ENCODE measurements around the gene VOPP1.

The VOPP1 gene

DNA sequence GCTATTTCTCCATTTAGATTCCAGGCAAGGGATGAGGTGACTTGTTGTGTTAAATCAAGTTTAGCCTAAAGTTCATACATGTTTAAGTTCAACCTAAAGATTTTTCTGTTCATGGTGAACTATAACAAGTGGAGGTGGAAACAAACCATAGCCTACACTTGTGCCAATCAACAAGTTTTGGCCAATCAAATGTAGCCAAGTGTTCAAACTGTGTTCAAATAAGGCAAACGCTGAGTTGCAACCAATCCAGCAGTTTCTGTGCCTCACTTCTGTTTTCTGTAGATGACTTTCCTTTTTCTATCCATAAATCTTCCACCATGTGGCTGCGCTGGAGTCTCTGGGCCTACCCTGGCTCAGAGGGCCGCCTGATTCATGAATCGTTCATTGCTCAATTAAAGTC, 4.5 kb upstream of the VOPP1 start:
- no peak for DNase-seq

DNA sequence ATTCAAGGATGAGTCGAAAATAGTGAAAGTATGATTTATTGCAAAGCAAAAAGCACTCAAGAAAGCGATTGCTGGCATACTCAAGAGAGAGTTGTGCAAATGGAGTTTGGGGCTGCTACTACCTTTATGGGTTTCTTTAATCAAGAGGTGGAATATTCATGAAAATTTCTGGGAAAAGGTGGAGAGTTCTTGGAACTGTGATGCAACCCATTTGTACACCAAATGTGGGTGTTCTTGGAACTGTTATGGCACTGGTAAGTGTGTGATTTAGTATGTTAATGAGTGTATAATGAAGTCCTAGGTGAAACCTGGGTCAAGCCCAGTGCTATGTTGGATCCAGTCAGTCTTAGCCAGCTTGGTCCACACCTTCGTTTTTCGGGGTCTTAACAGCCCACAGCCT, 3.4 kb upstream of the VOPP1 start:
- no peak for DNase-seq

DNA sequence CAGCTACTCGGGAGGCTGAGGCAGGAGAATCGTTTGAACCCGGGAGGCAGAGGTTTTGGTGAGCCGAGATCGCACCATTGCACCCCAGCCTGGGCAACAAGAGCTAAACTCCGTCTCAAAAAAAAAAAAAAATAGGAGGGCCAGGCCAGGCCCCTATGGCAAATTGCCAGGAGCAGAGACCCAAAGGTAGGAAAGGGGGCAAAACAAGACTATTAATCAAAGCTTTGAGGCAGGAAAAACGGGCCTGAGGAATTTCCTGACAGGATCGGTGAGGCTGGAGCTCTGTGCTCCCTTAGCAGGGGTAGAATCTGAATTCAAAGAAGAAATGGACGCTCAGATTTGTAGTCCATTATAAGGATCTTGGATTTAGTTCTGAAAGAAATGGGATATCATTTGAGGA, 2.8 kb upstream of the VOPP1 start:
- no peak for DNase-seq

DNA sequence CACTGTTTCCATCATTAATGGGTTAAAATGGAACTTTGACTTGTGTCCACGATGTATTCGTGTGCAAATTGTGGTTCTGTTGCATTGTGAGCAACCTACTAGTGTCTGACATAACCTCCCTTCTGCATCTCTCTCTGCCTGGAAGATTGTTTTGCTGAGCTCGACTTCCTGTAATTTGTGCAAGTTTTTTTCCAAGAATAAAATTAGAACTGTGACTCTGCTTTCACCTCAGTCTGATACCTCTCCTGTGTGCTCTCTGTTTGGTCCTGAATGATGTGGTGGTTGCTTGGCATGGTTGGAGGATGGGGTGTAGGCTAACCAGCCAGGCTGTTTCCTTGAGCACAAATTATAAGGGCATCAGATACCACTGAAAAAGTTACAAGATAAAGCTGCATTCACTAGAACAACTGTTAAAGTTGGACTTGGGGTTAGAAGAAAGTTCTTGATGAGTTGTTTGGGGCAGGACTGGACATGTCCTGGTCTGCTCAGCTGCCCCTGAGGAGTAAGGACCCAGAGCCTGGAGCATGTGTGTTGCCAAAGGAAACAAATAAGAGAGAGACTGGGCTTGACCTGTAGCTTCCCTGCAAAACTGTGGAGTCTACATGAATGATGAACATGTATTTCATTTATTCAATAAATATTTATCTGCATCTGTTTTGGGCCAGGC, 1.9 kb upstream of the VOPP1 start:
- no peak for DNase-seq

DNA sequence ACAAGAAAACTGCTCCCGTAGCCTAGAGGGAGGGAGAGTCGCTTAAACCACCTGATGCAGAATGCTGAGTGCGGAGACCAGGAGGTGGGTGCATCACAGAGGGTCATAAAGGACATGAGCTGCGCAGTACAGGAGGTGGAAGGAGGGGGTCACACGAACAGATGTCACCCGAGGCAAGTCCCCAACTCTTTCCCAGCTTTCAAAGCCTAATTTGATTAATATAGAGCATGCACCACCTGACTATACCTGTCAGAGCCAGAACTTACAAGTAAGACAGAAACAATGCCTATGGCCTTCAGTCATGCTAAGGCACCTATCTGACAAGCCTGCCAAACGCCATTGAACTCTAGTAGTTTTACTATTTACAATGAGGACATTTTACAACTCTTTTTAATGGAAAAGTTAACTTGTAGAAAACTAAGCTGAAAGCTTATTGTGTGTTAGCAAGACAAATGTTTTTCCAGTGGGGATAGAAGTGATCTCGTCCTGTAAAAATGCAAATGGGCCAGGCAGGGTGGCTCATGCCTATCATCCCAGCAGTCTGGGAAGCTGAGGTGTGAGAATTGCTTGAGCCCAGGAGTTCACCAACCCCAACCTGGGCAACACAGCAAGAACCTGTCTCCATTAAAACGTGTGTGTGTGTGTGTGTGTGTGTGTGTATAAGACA, 1.1 kb upstream of the VOPP1 start:
- DNase-seq: peak; percentile 19

DNA sequence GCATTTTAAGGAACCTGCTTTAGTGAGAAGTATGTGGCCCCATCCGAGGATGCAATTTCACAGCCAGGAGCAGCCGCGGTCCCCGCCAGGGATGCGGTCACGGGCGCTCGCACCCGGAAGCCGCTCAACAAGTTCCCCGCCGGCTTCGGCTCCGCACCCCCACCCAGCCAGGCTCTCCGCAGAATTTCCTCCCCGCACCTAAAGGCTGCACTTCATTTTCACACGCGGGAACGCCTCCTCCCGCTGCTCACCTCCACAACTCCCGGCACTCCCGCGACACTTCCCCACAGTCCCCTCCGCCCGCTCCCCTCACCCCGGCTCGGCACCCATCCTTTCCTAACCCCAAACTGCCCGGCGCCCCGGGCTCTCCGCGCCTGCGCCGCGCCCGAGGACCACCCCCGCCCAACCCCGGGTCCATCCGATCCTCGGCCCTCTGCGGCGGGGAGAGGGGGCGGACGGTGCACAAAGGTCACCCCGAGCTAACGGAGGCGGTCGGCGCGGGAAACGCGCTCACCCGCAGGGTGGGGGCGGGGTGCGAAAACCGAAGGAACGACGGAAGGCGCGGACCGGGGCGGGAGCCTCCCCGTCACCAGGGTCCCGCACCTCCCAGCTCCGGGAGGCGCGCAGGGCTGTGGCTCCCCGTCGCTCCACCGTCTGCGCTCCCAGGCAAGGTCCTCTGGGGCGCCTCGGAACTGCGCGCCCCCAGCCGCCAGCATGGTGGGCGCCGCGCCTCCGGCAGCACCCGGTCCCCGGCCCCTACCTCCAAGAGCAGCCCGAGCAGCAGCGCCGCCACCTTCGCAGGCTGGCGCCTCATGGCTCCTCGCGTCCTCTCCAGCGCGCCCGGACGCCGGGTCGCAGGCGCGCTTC, 558 bp downstream of the VOPP1 start:
- DNase-seq: peak; percentile 43

DNA sequence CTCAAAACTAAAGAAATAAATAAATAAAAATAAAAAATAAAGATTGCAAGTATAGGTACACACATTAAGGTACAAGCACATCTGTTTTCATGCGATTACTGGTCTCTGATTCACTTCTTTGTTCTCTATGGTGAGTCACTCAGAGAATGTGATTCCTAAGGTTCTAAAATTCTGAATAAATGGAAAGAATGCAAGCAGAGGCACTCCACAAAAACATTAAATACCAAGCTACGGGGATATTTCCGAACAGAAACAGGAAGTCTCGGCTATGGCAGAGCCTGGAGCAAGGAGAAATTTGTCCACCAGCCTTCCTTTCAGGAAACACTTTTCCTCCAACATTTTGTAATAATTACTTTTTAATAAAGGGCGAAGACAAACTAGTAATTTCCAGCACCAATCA, 1.4 kb downstream of the VOPP1 start:
- peak; percentile 37 for DNase-seq

DNA sequence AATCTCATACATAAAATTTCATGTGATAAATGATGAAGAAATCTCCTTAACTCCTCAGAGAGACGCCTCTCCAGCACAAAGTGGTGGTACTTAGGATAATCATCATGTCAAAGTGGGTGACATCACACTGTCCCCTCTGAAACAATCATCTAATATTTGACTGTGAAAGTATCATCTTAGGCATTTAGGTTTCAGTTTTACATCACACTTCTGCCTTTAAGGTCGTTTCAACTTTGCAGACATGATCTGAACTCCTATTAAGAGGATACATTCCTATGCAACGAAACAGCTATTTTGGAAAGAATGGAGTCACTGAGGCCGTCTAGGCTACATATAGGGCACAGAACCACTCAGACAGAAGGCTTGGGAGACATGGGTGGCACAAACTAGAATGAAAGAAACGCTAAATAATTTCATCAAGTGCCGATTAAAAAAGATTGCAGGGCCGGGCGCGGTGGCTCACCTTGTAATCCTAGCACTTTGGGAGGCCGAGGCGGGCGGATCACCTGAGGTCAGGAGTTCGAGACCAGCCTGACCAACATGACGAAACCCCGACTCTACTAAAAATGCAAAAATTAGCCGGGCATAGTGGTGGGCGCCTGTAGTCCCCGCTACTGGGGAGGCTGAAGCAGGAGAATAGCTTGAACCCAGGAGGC, 2.0 kb downstream of the VOPP1 start:
- no peak for DNase-seq

DNA sequence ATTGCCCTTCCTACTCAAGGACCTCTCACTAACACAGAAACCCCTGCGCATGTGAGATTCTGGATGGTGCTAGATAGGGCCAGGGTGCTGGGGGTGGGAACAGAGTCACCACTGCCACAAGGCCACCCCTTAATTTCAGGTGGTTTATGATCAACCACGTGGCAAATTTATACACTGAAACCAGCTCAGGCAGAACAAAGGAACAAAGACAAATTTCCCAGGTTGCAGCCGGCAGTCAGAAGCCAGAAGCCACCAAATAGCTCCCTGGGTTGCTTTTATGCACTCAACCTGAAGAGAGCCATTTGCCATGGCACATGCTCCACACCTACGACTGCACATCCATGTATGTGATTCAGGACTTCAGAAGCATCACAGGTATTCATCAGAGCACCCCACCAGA, 2.5 kb downstream of the VOPP1 start:
- peak; percentile 64 for DNase-seq

DNA sequence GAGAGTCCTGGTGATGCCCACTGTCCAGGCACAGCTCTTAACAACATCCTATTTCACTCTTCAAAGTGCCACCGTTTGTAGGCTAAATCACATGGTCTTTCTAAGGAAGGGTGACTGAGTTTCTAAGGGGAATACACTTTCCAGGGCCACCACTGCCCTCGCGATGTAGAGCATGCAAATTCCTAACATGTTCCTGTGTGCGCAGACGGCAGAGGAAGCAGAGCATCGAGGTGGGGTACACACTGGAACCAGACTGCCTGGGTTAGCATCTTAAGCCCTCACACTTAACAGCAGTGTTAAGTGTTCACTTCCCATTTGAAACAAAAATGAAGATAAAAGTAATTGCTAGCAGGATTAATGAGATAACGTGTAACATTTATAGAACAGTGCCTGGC, 3.0 kb downstream of the VOPP1 start:
- DNase-seq: no peak

DNA sequence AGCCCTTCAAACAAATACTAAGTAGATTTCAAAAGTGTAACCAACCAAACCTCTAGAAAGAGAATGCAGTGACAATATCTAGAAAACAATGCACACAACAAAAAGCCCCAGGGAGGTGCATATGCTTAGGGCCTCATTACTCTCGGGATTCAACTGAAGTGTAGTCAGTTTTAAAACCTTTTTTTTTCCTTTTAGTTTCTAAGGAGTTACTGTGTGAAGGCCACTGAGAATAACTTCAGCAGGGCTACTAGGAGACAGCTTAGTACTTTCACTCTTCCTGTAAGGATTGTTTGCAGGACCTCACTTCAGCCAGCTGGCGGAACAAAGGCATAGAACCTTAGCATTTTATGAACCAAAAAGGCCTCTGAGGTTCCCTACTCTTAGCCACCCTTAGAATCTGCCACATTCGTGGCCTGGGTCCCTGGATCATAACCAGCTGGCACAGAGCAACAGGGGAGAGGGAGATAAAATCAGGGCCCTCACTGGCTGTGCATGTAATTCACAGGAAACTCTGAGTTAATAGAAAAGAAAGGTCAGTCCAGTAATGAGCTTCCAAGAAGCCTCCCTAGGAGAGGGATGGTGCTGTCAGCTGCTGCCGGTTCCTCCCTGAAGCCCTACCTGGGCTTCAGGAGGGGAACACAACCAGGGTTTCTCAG, 3.6 kb downstream of the VOPP1 start:
- no peak for DNase-seq

DNA sequence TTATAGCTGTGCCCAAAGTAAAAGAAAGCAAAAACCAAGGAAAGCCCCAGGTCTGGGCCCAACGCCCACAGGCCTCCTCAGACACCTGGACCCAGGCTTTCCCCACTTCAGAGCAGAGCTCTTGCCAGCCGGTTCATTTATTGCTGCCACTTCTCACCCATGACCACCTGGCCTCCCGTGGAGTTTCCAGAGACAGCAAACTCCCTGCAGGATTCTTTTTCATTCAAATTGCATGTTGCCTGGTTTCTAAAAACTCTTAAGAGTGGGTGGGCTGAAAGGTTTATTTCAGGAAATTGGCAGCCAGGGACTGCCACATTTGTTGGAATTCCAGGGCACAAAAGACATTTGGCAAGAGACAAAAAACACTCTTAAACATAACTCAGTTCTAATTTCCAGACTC, 4.7 kb downstream of the VOPP1 start:
- peak; percentile 68 for DNase-seq

DNA sequence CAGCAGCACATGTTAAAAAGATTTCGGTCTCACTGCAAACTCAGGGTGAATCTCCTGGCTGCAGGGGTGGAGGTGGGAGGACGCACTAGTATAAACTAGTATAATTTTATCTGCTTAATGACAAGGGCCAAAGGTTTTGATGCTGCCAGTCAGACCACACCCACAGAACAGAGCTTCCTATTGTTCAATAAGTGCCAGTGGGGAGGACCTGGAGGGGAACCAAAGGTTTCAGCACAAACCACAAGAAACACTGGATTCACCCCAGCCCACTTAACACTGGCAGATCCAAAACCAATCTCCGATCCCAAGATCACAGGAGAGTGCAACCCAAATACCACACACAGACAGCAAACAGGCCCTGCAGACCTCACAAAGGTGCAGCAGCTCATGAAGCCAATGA, 6.6 kb downstream of the VOPP1 start:
- no peak for DNase-seq

DNA sequence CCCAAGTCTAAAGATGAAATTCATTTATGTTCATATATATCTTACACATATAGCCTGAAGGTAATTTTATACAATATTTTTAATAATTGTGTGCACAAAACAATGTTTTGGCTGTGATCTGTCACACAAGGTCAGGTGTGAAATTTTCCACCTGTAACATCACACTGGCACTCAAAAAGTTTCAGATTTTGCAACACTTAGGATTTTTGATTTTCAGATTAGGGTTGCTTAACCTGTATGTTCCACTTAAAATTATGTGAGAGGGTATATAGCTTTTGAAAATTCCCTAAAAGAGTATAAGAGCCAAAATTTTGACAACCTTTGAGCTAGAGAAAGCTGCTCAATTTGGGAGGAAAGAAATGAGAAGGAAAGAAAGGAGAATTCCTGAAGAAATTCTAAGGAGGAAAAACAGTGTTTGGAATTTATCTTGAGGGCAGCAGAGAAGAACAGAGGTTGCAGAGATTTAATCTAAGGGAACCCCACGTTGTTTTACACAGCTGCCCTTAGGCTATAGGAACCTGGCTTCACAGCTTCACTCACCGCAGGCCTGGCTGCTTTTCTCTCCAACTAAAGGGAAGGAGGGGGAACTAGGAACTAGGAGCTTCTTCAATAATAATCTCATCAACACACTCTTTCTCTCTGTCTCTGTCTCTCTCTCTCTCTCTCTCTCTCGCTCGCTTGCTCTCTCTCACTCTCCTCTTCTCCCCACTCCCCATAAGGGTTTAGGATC, 8.5 kb downstream of the VOPP1 start:
- DNase-seq: no peak

DNA sequence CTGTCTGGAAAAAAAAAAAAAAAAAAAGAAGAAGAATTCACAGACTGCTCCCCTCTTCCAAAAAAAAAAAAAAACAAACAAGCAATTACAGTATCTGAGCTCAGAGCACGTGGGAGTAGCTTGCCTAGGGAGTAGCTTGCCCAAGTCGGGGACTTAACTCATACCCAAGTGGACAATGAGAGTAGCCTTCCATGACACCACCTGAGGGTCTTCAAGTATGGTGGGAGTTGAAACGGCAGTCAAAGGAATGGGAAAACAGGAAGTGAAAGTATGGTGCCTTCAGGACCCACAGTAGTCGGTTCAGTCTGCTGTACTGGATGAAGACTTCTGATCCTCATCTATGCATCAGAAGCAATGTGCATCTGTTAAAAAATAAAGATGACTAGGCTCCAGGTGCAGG, 10.6 kb downstream of the VOPP1 start:
- DNase-seq: no peak

DNA sequence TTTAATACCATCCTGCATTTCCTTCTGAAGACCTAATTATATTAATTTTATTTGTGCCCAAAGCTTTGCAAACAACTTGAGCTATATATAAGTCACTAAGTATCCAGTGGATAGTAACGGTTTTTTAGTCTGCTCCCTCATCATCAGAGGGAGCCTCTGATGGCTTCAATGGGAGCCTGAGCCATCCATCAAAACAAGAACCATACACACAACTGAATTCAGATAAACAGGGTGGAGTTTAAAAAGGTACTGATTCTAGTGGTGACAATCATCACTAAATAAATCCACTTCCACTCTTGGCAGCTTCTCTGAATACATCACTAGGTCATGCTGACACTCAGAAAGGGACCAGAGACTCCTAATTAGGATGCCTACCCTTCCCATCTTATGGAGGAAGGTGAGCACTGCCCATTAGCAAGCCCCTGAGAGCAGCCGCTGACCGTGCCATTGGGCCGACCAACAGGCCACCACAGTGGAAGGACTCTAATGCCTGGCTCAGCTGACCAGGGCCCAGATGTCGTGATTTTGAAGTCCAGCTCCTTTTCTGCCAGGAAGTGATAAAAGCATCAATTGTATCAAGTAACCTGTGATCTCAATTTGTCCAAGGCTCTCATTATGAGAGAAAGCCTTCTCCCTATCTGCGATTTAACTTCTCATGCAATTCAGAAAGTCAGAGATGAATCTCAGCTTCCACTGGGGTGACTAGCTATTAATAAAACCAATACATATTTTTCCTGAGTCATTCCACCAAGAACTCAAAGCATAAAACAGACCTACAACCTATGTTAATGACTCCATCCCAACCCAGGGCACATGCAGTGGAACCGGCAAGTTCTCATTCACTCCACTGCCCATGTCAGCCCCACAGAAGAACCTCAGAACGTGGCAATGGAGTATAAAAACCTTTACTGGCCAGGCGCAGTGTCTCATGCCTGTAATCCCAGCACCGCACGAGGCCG, 13.1 kb downstream of the VOPP1 start:
- no peak for DNase-seq

DNA sequence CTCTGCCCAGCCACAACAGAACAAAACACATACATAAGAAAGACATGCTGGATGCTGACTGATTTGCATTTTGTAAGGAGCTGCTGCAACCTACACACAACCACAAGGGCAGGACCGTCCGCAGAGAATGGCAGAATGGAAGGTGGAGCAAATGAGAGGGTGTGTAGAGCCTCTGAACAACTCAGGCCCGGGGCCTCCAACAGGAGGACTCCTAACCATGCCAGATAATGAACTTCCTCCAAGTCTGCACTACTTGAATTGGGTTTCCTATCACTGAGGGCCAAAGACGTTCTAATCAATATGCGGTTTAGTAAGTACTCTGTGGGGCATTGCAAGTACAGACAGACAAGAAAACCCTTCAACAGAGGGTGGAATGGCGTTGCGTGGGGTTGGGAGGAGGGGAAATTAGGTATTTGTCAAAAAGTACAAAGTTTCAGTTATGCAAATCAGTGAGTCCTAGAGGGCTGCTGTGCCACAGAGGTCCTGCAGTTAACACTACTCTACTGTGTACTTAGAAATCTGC, 14.6 kb downstream of the VOPP1 start:
- DNase-seq: no peak

DNA sequence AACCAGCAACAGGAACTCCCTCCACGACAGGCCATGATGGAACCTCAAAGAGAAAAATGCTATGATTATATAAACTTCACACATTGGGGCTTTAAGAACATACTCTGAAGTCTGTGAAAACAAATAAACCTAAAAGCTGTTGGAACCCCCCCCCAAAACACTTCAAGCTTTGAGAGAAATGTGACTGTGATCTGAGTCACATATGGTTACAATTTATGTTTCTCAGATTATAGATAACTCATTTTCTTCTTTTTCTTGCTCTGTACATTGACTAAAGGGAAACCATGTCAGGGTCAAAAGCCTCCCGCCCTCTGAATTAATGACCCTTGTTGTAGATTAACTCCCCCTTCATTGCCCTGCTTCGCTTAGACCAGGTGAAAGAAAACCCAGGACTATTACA, 15.8 kb downstream of the VOPP1 start:
- no peak for DNase-seq

DNA sequence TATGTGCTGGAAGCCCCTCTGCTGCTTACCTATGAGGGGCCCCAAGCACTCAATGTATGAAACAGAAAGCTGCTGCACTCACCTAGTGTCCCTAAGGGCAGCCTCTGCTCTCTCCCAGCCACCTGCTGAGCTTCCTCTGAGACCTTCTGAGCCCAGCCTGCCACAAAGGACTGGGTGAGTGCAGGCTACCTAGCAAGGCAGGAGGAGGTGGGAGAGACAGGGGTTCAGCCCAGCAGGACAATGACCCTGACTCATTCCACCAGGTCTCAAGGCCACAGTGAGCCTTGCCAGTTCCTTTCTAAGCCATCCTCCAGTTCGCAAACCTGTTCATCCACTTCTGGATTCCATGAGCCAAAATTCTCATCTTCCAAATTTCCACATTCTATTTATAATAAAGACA, 16.3 kb downstream of the VOPP1 start:
- no peak for DNase-seq

DNA sequence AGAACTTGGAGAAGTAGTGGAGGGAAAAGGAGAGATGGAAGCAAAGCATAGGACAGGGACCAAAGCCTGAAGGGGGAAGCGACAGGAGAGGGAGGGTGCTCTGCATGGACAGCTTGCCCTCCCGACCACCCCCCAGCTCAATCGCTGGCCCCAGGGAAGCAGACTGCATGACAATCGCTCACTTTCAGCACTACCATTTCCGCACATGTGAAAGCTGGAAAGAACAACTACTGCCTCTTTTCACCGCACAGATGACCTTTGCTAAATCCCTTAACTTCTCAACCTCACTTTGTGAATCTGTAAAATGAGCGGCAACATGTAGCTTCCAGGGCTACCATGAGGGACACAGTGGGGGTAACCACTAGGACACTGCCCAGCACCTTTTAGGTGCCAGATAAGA, 17.1 kb downstream of the VOPP1 start:
- no peak for DNase-seq

DNA sequence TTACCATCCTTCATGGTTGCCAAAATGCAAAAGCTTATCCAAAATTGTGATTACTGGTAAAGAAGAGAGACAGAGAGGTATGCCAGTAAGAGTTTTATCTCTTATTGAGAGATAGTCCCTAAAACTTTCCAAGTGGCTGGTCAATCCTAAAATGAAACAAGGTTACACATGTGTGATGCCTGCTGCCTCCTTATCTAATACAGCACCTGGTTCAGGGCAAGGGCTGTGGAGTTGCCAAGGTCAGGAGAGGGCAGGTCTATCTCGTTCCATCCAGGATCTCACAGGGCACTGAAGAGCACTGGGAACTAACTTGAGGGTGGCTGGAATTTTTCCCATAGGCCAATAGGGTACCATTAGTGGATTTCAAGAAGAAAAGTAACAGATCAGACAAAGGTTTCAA, 18.3 kb downstream of the VOPP1 start:
- DNase-seq: no peak

Measured in DMS79 treated with DMSO at 0.1 percent for 48 hours (cell line).